ENCODE data around the gene RSBN1. TPM values are rescaled to one million over a fixed set of nuclear protein-coding genes. Genes with fewer than 3 reads are reported as not detected.
A peak's percentile ranks its signal among the peaks of the same experiment; 100 is the strongest.

Gene RSBN1
- total RNA-seq, 6 experiments from 2014 or later: 9.0 to 11.5 (median 10.0) TPM

- peaks cover 8% of the 10 kb centered on the region for H3K4me1 Mint-ChIP-seq (ENCODE audit: low read depth)
- peaks cover 1% of the 10 kb centered on the region for H3K27me3 Mint-ChIP-seq (ENCODE audit: insufficient read depth)
- H3K36me3 Mint-ChIP-seq (ENCODE audit: low read depth): peaks cover 14% of the 10 kb centered on the region; the same call in 1 of the 2 replicates
- TF ChIP-seq, protein P1, sequence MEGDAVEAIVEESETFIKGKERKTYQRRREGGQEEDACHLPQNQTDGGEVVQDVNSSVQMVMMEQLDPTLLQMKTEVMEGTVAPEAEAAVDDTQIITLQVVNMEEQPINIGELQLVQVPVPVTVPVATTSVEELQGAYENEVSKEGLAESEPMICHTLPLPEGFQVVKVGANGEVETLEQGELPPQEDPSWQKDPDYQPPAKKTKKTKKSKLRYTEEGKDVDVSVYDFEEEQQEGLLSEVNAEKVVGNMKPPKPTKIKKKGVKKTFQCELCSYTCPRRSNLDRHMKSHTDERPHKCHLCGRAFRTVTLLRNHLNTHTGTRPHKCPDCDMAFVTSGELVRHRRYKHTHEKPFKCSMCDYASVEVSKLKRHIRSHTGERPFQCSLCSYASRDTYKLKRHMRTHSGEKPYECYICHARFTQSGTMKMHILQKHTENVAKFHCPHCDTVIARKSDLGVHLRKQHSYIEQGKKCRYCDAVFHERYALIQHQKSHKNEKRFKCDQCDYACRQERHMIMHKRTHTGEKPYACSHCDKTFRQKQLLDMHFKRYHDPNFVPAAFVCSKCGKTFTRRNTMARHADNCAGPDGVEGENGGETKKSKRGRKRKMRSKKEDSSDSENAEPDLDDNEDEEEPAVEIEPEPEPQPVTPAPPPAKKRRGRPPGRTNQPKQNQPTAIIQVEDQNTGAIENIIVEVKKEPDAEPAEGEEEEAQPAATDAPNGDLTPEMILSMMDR (IDR thresholded peaks at IDR 0.05): no peak
- H3K27ac Mint-ChIP-seq: no peak overlapping the region
- no peak overlapping the region for H3K4me3 Mint-ChIP-seq
- H3K9me3 Mint-ChIP-seq: no peaks in the 10 kb centered on the region
- no peak for DNase-seq
Observed at GRCh38 chr1:113763661-113764060, 48.6 kb downstream of the RSBN1 start.

GRCh38 chr1:113761937-113762336, 50.3 kb downstream of the RSBN1 start:
- Mint-ChIP-seq H3K9me3 (no peaks in the 10 kb centered on the region), H3K36me3 (ENCODE audit: low read depth) (peaks cover 4% of the 10 kb centered on the region; the same call in 1 of the 2 replicates), H3K27ac (no peak overlapping the region), H3K4me3 (no peak overlapping the region), H3K27me3 (ENCODE audit: insufficient read depth) (peaks cover 3% of the 10 kb centered on the region), H3K4me1 (ENCODE audit: low read depth) (peaks cover 15% of the 10 kb centered on the region)
- TF ChIP-seq, protein P1 (IDR thresholded peaks at IDR 0.05): no peak
- no peak for DNase-seq

DNA sequence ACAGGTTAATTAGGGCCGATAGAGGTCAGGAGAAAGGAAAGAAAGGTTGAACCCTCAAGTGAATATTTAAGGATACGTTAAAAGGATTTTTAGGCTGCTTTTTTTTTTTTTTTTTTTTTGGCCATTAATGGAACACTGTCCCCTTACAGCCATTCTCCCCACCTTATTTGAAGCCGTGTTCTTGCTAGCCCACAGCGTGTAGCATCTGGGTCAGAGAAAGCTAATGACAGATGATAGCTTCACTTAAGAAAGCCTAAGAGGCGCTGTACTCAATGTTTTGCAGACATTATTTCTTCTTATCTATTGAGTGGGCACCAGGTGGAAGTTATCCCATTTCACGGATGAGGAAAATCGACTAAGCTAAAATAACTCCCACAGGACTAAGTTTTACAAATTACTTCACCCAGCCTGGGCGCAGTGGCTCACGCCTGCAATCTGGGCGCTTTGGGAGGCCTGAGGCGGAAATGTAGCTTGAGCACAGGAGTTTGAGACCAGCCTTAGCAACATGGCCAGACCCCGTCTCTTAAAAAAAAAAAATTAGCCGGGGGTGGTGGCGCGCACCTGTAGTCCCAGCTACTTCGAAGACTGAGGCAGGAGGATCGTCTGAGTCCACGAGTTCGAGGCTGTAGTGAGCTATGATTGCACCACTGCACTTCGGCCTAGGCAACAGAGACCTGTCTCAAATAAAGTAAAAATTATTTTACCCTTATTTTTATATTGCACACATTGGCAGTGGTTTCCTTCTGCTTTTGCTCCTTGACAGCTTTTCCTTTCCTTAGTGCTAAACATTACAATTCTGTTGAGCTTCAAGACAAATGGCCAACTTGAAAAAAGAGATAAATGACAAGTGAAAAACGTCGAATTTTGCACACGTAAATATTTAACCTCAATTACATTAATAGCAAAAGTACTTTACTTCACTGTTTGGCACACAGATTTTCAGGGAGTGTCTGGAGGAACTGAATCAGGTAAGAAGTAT, 51.9 kb downstream of the RSBN1 start:
- TF ChIP-seq, protein P1 (IDR thresholded peaks at IDR 0.05): no peak
- peak overlapping the region; percentile 96 for H3K4me3 Mint-ChIP-seq
- peaks cover 3% of the 10 kb centered on the region for H3K27me3 Mint-ChIP-seq (ENCODE audit: insufficient read depth)
- H3K9me3 Mint-ChIP-seq: no peaks in the 10 kb centered on the region
- peaks cover 13% of the 10 kb centered on the region for H3K36me3 Mint-ChIP-seq (ENCODE audit: low read depth)
- no peak for DNase-seq
- peaks cover 31% of the 10 kb centered on the region for H3K4me1 Mint-ChIP-seq (ENCODE audit: low read depth)
- peak overlapping the region; percentile 98 for H3K27ac Mint-ChIP-seq

DNA sequence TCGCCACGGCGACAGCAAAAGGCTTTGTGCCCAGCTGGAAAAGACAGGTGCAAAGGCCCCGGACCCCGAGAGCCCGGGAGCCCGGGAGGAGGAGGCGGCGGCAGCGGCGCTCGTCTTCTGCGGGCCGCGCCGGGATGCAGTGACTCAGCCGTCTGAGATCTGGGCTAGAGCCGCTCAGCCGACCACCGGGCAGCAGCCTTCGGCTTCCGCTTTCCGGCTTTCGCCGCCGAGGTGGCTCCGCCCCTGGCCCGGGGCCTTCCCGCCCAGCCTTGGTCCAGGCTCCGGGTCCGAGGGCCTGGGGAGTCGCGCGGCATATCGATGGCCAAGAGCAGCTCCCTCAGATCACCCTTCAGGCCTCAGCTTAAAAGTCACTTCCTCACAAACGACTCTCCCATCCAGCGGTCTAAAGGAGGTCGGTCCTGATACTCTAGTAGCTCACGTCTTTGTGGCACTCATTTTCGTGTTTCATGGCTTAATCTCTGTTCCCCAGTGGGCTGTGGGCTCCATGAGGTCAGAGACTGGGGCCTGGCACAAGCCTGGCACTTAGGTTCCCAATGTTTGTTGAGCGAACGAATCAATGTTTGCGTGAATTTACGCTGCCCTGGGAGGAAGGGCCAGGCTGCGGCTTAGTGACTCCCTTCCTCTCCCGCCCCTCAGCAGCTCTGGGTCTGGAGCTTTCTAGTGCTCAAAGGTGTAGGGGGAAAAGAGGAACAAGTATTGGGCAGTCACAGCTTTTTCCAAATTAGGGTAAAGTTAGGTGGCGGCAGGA, 52.8 kb downstream of the RSBN1 start, which contains the start of gene PHTF1:
Gene PHTF1, minus strand, starts transcription at position 154 of the 769 bp plus-strand sequence. CDS start 783 bp downstream, outside the sequence.
- Mint-ChIP-seq H3K4me1 (ENCODE audit: low read depth) (peaks cover 33% of the 10 kb centered on the region), H3K9me3 (no peaks in the 10 kb centered on the region), H3K27me3 (ENCODE audit: insufficient read depth) (peaks cover 3% of the 10 kb centered on the region), H3K36me3 (ENCODE audit: low read depth) (peaks cover 12% of the 10 kb centered on the region; the same call in 1 of the 2 replicates), H3K4me3 (peak within 1 kb of the TSS; percentile 96), H3K27ac (peak within 1 kb of the TSS; percentile 98)
- peak; percentile 75 for DNase-seq
- TF ChIP-seq, protein P1 (IDR thresholded peaks at IDR 0.05): no peak

- Mint-ChIP-seq H3K4me3 (peak overlapping the region; percentile 96), H3K4me1 (ENCODE audit: low read depth) (peaks cover 33% of the 10 kb centered on the region), H3K27me3 (ENCODE audit: insufficient read depth) (peaks cover 3% of the 10 kb centered on the region), H3K9me3 (no peaks in the 10 kb centered on the region), H3K36me3 (ENCODE audit: low read depth) (peaks cover 12% of the 10 kb centered on the region; the same call in 1 of the 2 replicates), H3K27ac (peak overlapping the region; percentile 98)
- DNase-seq: peak; percentile 32
- TF ChIP-seq, protein P1 (IDR thresholded peaks at IDR 0.05): no peak
Observed at GRCh38 chr1:113758631-113759332, 53.5 kb downstream of the RSBN1 start.

All from HFFc6 (cell line).